CD4-positive, CD25-positive, alpha-beta regulatory T cell (primary cell): Measurements from ENCODE around the gene F10. TPM values are rescaled to one million over a fixed set of nuclear protein-coding genes. Genes with fewer than 3 reads are reported as not detected.

Experiments used
- ATAC-seq, 2 donors: fragments of 150-1000 bp; cut with Tn5 transposase; one replicate each; pipeline ENCODE4 v1.10.0; 2021; ENCODE audit warnings: low read depth in 2 of 2, moderate number of reproducible peaks in 2 of 2, moderate library complexity in 1 of 2
- DNase-seq, 3 donors: peaks; one replicate each; pipeline versions ENCODE4 v3.0.0 to v3.0.0-alpha.2; 2012 to 2022; ENCODE audit warnings: mixed read lengths in 1 of 3
- H3K27ac ChIP-seq: one replicate; pipeline ENCODE4 v1.7.0; 2013; ENCODE audit warnings: mild to moderate bottlenecking, low read length; ENCODE audit not compliant: insufficient read depth, poor library complexity, severe bottlenecking
- H3K27me3 ChIP-seq: one replicate; pipeline ENCODE4 v1.7.0; 2013; ENCODE audit warnings: low read length; ENCODE audit not compliant: control insufficient read depth, insufficient read depth
- H3K36me3 ChIP-seq: one replicate; pipeline ENCODE4 v1.7.0; 2013; ENCODE audit warnings: mild to moderate bottlenecking, low read length, moderate library complexity; ENCODE audit not compliant: control insufficient read depth, insufficient read depth
- H3K4me1 ChIP-seq: 2 replicates; pipeline ENCODE4 v1.7.0; 2013; ENCODE audit warnings: mild to moderate bottlenecking, low read length; ENCODE audit not compliant: insufficient read depth, control insufficient read depth, poor library complexity, severe bottlenecking
- H3K4me3 ChIP-seq: one replicate; pipeline ENCODE4 v1.7.0; 2013; ENCODE audit warnings: low read depth, mild to moderate bottlenecking, low read length, moderate library complexity
- H3K9me3 ChIP-seq, 2 experiments: 1 replicate in 1 of 2; 2 replicates in 1 of 2; pipeline ENCODE4 v1.7.0; 2013; ENCODE audit warnings: low read length in 2 of 2, mild to moderate bottlenecking in 1 of 2, moderate library complexity in 1 of 2; ENCODE audit not compliant: control insufficient read depth in 2 of 2
- H3K27ac Mint-ChIP-seq, 3 donors: one replicate each; pipeline ENCODE4 v1.8.0; 2020 to 2022; ENCODE audit warnings: mild to moderate bottlenecking in 3 of 3, mixed read lengths in 3 of 3, moderate library complexity in 2 of 3
- H3K27me3 Mint-ChIP-seq: one replicate; pipeline ENCODE4 v1.8.0; 2022; ENCODE audit warnings: mild to moderate bottlenecking, mixed read lengths
- H3K36me3 Mint-ChIP-seq: one replicate; pipeline ENCODE4 v1.8.0; 2020; ENCODE audit warnings: mixed read lengths
- H3K4me1 Mint-ChIP-seq, 4 donors: one replicate each; pipeline ENCODE4 v1.8.0; 2020 to 2022; ENCODE audit warnings: mixed read lengths in 4 of 4, mild to moderate bottlenecking in 1 of 4
- H3K4me3 Mint-ChIP-seq, 4 donors: one replicate each; pipeline ENCODE4 v1.8.0; 2020 to 2022; ENCODE audit warnings: mild to moderate bottlenecking in 4 of 4, mixed read lengths in 4 of 4, moderate library complexity in 3 of 4
- H3K9me3 Mint-ChIP-seq, 7 donors: one replicate each; pipeline ENCODE4 v1.8.0; 2020 to 2022; ENCODE audit warnings: mixed read lengths in 7 of 7, mild to moderate bottlenecking in 3 of 7, moderate library complexity in 2 of 7
- polyA plus RNA-seq, 4 donors: library from polyadenylated mRNA; unstranded; fragments of 300-500 nt; fragmentation: Illumina TruSeq; gene quantifications; one replicate each; pipeline ENCODE4 v1.2.3, GENCODE V29; 2021
- total RNA-seq: library from RNA; stranded (reverse); gene quantifications from one replicate; pipeline ENCODE4 v1.2.3, GENCODE V29; 2022

The F10 gene
- total and polyA plus RNA-seq, 5 donors from 2014 or later, result 0.11 TPM; not detected in 4

- Histone ChIP-seq H3K27ac (no peak overlapping the region), H3K27me3 (no peaks in the 10 kb centered on the region), H3K4me3 (no peak overlapping the region), H3K4me1 (no peaks in the 10 kb centered on the region), H3K9me3 (no peaks in the 10 kb centered on the region), H3K36me3 (no peaks in the 10 kb centered on the region)
- peaks cover 5% of the 10 kb centered on the region for H3K27me3 Mint-ChIP-seq
- H3K36me3 Mint-ChIP-seq, result no peaks in the 10 kb centered on the region
- no peak for DNase-seq
- no peaks in the 10 kb centered on the region for H3K4me1 Mint-ChIP-seq
- H3K4me3 Mint-ChIP-seq, result no peak overlapping the region
- no peaks in the 10 kb centered on the region for H3K9me3 Mint-ChIP-seq
- no peak for ATAC-seq
- peak overlapping the region in 1 of 3 donors; percentile 69 for H3K27ac Mint-ChIP-seq
Measured at GRCh38 chr13:113143466-113144254, 21.1 kb downstream of the F10 start.

GRCh38 chr13:113144255-113144629 lies 21.6 kb downstream of the F10 start:
- Histone ChIP-seq H3K9me3 (no peaks in the 10 kb centered on the region), H3K27ac (no peak overlapping the region), H3K36me3 (no peaks in the 10 kb centered on the region), H3K27me3 (no peaks in the 10 kb centered on the region), H3K4me3 (no peak overlapping the region), H3K4me1 (no peaks in the 10 kb centered on the region)
- no peak overlapping the region for H3K4me3 Mint-ChIP-seq
- no peak overlapping the region for H3K27ac Mint-ChIP-seq
- peaks cover 2% of the 10 kb centered on the region for H3K27me3 Mint-ChIP-seq
- no peak for DNase-seq
- H3K9me3 Mint-ChIP-seq, result no peaks in the 10 kb centered on the region
- no peaks in the 10 kb centered on the region for H3K4me1 Mint-ChIP-seq
- ATAC-seq, result no peak
- no peaks in the 10 kb centered on the region for H3K36me3 Mint-ChIP-seq

- H3K9me3 Mint-ChIP-seq, result no peaks in the 10 kb centered on the region
- Histone ChIP-seq H3K27me3 (no peaks in the 10 kb centered on the region), H3K9me3 (no peaks in the 10 kb centered on the region), H3K4me3 (no peak overlapping the region), H3K36me3 (no peaks in the 10 kb centered on the region), H3K4me1 (no peaks in the 10 kb centered on the region), H3K27ac (no peak overlapping the region)
- DNase-seq (no peak), ATAC-seq (no peak)
- no peaks in the 10 kb centered on the region for H3K36me3 Mint-ChIP-seq
- H3K27ac Mint-ChIP-seq, result peak overlapping the region in 1 of 3 donors; percentile 39
- H3K27me3 Mint-ChIP-seq, result no peaks in the 10 kb centered on the region
- H3K4me3 Mint-ChIP-seq, result no peak overlapping the region
- no peaks in the 10 kb centered on the region for H3K4me1 Mint-ChIP-seq
Measured at GRCh38 chr13:113145496-113145895, 22.9 kb downstream of the F10 start.

GRCh38 chr13:113145911-113146598 lies 23.5 kb downstream of the F10 start:
- no peaks in the 10 kb centered on the region for H3K36me3 ChIP-seq
- H3K4me1 ChIP-seq, result no peaks in the 10 kb centered on the region
- no peaks in the 10 kb centered on the region for H3K27me3 ChIP-seq
- H3K27ac ChIP-seq, result no peak overlapping the region
- Mint-ChIP-seq H3K27me3 (no peaks in the 10 kb centered on the region), H3K27ac (no peak overlapping the region), H3K4me1 (peaks cover 0 to under 1% (median 0%) of the 10 kb centered on the region in 4 donors), H3K9me3 (no peaks in the 10 kb centered on the region), H3K4me3 (no peak overlapping the region), H3K36me3 (no peaks in the 10 kb centered on the region)
- DNase-seq (no peak), ATAC-seq (no peak)
- no peaks in the 10 kb centered on the region for H3K9me3 ChIP-seq
- no peak overlapping the region for H3K4me3 ChIP-seq

- Mint-ChIP-seq H3K27ac (no peak overlapping the region), H3K27me3 (no peaks in the 10 kb centered on the region), H3K4me1 (peaks cover 0 to 2% (median 0%) of the 10 kb centered on the region in 4 donors), H3K9me3 (peaks cover 0 to 2% (median 0%) of the 10 kb centered on the region in 7 donors), H3K4me3 (no peak overlapping the region), H3K36me3 (no peaks in the 10 kb centered on the region)
- no peaks in the 10 kb centered on the region for H3K36me3 ChIP-seq
- H3K4me1 ChIP-seq, result peaks cover 1% of the 10 kb centered on the region
- ATAC-seq (no peak), DNase-seq (no peak)
- H3K27ac ChIP-seq, result no peak overlapping the region
- H3K27me3 ChIP-seq, result no peaks in the 10 kb centered on the region
- H3K9me3 ChIP-seq, result no peaks in the 10 kb centered on the region
- no peak overlapping the region for H3K4me3 ChIP-seq
Measured at GRCh38 chr13:113146750-113147149, 24.2 kb downstream of the F10 start.

- H3K27ac Mint-ChIP-seq, result no peak overlapping the region
- H3K9me3 ChIP-seq, result no peaks in the 10 kb centered on the region
- no peak for DNase-seq
- H3K36me3 Mint-ChIP-seq, result no peaks in the 10 kb centered on the region
- no peak overlapping the region for H3K4me3 Mint-ChIP-seq
- peaks cover 0 to 2% (median 0%) of the 10 kb centered on the region in 7 donors for H3K9me3 Mint-ChIP-seq
- no peaks in the 10 kb centered on the region for H3K27me3 Mint-ChIP-seq
- no peaks in the 10 kb centered on the region for H3K27me3 ChIP-seq
- no peak overlapping the region for H3K27ac ChIP-seq
- no peak overlapping the region for H3K4me3 ChIP-seq
- no peaks in the 10 kb centered on the region for H3K36me3 ChIP-seq
- ATAC-seq, result no peak
- H3K4me1 ChIP-seq, result peaks cover 6% of the 10 kb centered on the region
- peaks cover 0 to 4% (median under 1%) of the 10 kb centered on the region in 4 donors for H3K4me1 Mint-ChIP-seq
Measured at GRCh38 chr13:113147206-113147605, 24.6 kb downstream of the F10 start.

GRCh38 chr13:113148407-113148806 lies 25.8 kb downstream of the F10 start:
- H3K9me3 ChIP-seq, result no peaks in the 10 kb centered on the region
- H3K4me1 ChIP-seq, result peaks cover 18% of the 10 kb centered on the region
- peaks cover 6 to 12% (median 8%) of the 10 kb centered on the region in 4 donors for H3K4me1 Mint-ChIP-seq
- peaks cover 0 to 2% (median 0%) of the 10 kb centered on the region in 7 donors for H3K9me3 Mint-ChIP-seq
- no peak for ATAC-seq
- H3K36me3 Mint-ChIP-seq, result no peaks in the 10 kb centered on the region
- no peak overlapping the region for H3K4me3 ChIP-seq
- H3K4me3 Mint-ChIP-seq, result no peak overlapping the region
- H3K27me3 ChIP-seq, result no peaks in the 10 kb centered on the region
- no peak overlapping the region for H3K27ac Mint-ChIP-seq
- H3K36me3 ChIP-seq, result no peaks in the 10 kb centered on the region
- H3K27ac ChIP-seq, result no peak overlapping the region
- DNase-seq, result no peak
- peaks cover 7% of the 10 kb centered on the region for H3K27me3 Mint-ChIP-seq
